ENCODE measurements around the gene DQX1.

DQX1 gene

GRCh38 chr2:74553892-74554819 lies 28.1 kb upstream of the DQX1 start, which contains the start of the genes DOK1 and LOXL3:
Gene DOK1 (plus strand): TSS chr2:74554720. CDS start chr2:74554755, 35 bp downstream.
Gene LOXL3 (minus strand): TSS chr2:74553942. CDS start chr2:74552634, 1,308 bp downstream.
- peak; percentile 76 for DNase-seq

GRCh38 chr2:74552914-74553811 lies 27.1 kb upstream of the DQX1 start:
- DNase-seq, result peak; percentile 35

GRCh38 chr2:74551942-74552913 lies 26.2 kb upstream of the DQX1 start:
- no peak for DNase-seq

- no peak for DNase-seq
These were observed 25.5 kb upstream of the DQX1 start for GRCh38 chr2:74551530-74551929.

- DNase-seq, result no peak
These were observed 24.2 kb upstream of the DQX1 start for GRCh38 chr2:74550231-74550630.

GRCh38 chr2:74548900-74549826 lies 23.1 kb upstream of the DQX1 start:
- peak; percentile 67 for DNase-seq

GRCh38 chr2:74548285-74548899 lies 22.4 kb upstream of the DQX1 start:
- DNase-seq, result no peak

- DNase-seq, result no peak
These were observed 20.0 kb upstream of the DQX1 start for GRCh38 chr2:74546004-74546403.

- DNase-seq, result no peak
These were observed 18.6 kb upstream of the DQX1 start for GRCh38 chr2:74544634-74545033.

GRCh38 chr2:74542978-74543377 lies 16.9 kb upstream of the DQX1 start:
- DNase-seq, result no peak

- DNase-seq, result no peak
These were observed 14.3 kb upstream of the DQX1 start for GRCh38 chr2:74540291-74540690.

- no peak for DNase-seq
These were observed 12.9 kb upstream of the DQX1 start for GRCh38 chr2:74538881-74539339.

GRCh38 chr2:74537140-74537539 lies 11.1 kb upstream of the DQX1 start:
- DNase-seq, result no peak

- no peak for DNase-seq
These were observed 10.3 kb upstream of the DQX1 start for GRCh38 chr2:74536166-74536950.

GRCh38 chr2:74535440-74535965 lies 9.5 kb upstream of the DQX1 start:
- no peak for DNase-seq

GRCh38 chr2:74534411-74534810 lies 8.4 kb upstream of the DQX1 start:
- DNase-seq, result no peak

GRCh38 chr2:74533464-74533863 lies 7.4 kb upstream of the DQX1 start:
- no peak for DNase-seq

GRCh38 chr2:74532222-74532621 lies 6.2 kb upstream of the DQX1 start:
- DNase-seq, result no peak

GRCh38 chr2:74531666-74532065 lies 5.6 kb upstream of the DQX1 start:
- no peak for DNase-seq
